Body of pancreas (tissue), 4 donors: ENCODE data around the gene HSD17B7. TPM values are rescaled to one million over a fixed set of nuclear protein-coding genes. Genes with fewer than 3 reads are reported as not detected.
A peak's percentile ranks its signal among the peaks of the same experiment; 100 is the strongest.
"Not testable (repeated sequence)": the region's sequence is repeated elsewhere in the genome, so short reads cannot be mapped to it uniquely, and the experiment has no call there.

Source experiments
- ATAC-seq: fragments of 150-250 bp; one replicate; pipeline ENCODE4 v1.9.1; 2016
- DNase-seq, 4 donors: peaks; one replicate each; pipeline ENCODE4 v3.0.0-alpha.2; 2019
- H3K27ac ChIP-seq, 4 donors: fragments of 200-600 bp; sonication (generic); 1 replicate in 3 of 4; 2 replicates in 1 of 4; pipeline versions ENCODE4 v1.5.1 to v1.6.1; 2016 to 2019; ENCODE audit warnings: mild to moderate bottlenecking in 1 of 4, mixed read lengths in 1 of 4, moderate library complexity in 1 of 4
- H3K27me3 ChIP-seq, 2 donors: fragments of 200-600 bp; sonication (generic); one replicate each; pipeline ENCODE4 v1.6.0; 2016; ENCODE audit warnings: mild to moderate bottlenecking in 1 of 2
- H3K36me3 ChIP-seq, 2 donors: fragments of 200-600 bp; sonication (generic); replicated peaks in 1 of 2; 2 replicates each; pipeline ENCODE4 v1.5.1; 2016; ENCODE audit warnings: low read depth in 2 of 2; ENCODE audit not compliant: insufficient read depth in 1 of 2
- H3K4me1 ChIP-seq: fragments of 200-600 bp; sonication (generic); one replicate; pipeline ENCODE4 v1.6.0; 2016
- H3K4me3 ChIP-seq, 2 donors: fragments of 200-600 bp; sonication (generic); 1 replicate in 1 of 2; 2 replicates in 1 of 2; pipeline ENCODE4 v1.5.1; 2016 to 2019
- H3K9me3 ChIP-seq, 3 donors: fragments of 200-600 bp; sonication (generic); 1 replicate in 2 of 3; 2 replicates in 1 of 3; pipeline ENCODE4 v1.5.1; 2016
- POLR2A ChIP-seq, 3 donors: fragments of 450-650 bp; IDR thresholded peaks; one replicate each; pipeline ENCODE4 v1.6.1; 2016; ENCODE audit warnings: antibody characterized with exemption in 3 of 3, mild to moderate bottlenecking in 2 of 3
- WGBS, 2 donors: methylation state at CpG; one replicate each; pipeline ENCODE4 v1.1.5; 2017; 5-methylcytosine and 5-hydroxymethylcytosine counted together
- intact Hi-C: fragments of 100-400 bp; cut with DNase I; formaldehyde crosslinking; loops from one replicate; pipeline ENCODE4 v1.15.1; 2023
- total RNA-seq, 2 donors: library from RNA; depleted of rRNA; stranded (reverse); fragments of >200 nt; gene quantifications; one replicate each; pipeline ENCODE4 v1.1.0, GENCODE V29; 2016
- TF ChIP-seq, protein P1 (sequence below), 7 experiments: fragments of 450-650 bp in 4 of 7; fragments of 200-600 bp in 3 of 7; sonication (generic) in 3 of 7; IDR thresholded peaks; one replicate each; pipeline ENCODE4 v1.5.1; 2016 to 2019; ENCODE audit warnings: antibody characterized with exemption in 7 of 7

The HSD17B7 gene
- total RNA-seq, 2 donors from 2014 or later: 9.9 to 17.5 TPM

DNA sequence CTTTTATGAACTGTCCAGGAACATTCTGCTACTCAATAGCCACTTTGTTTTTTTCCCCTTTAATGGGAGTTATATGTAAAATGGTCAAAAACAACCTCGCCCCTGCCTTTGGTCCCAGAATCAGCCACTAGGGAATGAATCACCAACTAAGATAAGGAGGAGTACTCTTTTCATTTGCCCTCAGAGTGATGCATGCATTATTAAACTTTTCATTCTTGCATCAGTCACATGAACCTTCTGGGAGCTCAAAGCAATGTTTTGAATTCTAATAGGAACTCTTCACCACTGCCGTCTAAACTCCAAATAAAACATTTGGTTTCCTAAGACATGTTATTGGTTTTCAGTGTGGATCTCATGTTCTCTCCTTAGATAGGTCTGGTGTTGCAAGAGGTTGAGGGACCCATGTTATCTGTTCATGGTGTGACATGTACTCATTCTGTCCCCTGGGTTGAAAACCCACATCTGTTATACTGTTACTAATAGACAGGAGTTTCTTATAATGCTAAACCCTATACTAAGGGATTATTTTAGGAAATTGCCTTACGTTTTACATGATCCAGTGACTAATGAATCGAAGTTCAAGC is 17.8 kb upstream of the HSD17B7 start:
- H3K36me3 ChIP-seq: no peaks in the 10 kb centered on the region
- no peak overlapping the region for H3K27ac ChIP-seq
- no peaks in the 10 kb centered on the region for H3K27me3 ChIP-seq
- H3K9me3 ChIP-seq: no peaks in the 10 kb centered on the region
- no peaks in the 10 kb centered on the region for H3K4me1 ChIP-seq
- DNase-seq (no peak), ATAC-seq (no peak)
- no peak overlapping the region for H3K4me3 ChIP-seq
- 80 to 90% methylated on average over 4 of the region's 4 CpGs for WGBS, 2 donors
- TF ChIP-seq POLR2A (IDR thresholded peaks at IDR 0.05): no peak
- TF ChIP-seq, protein P1, sequence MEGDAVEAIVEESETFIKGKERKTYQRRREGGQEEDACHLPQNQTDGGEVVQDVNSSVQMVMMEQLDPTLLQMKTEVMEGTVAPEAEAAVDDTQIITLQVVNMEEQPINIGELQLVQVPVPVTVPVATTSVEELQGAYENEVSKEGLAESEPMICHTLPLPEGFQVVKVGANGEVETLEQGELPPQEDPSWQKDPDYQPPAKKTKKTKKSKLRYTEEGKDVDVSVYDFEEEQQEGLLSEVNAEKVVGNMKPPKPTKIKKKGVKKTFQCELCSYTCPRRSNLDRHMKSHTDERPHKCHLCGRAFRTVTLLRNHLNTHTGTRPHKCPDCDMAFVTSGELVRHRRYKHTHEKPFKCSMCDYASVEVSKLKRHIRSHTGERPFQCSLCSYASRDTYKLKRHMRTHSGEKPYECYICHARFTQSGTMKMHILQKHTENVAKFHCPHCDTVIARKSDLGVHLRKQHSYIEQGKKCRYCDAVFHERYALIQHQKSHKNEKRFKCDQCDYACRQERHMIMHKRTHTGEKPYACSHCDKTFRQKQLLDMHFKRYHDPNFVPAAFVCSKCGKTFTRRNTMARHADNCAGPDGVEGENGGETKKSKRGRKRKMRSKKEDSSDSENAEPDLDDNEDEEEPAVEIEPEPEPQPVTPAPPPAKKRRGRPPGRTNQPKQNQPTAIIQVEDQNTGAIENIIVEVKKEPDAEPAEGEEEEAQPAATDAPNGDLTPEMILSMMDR (IDR thresholded peaks at IDR 0.05): no peak
- intact Hi-C loops: no loop called here

DNA sequence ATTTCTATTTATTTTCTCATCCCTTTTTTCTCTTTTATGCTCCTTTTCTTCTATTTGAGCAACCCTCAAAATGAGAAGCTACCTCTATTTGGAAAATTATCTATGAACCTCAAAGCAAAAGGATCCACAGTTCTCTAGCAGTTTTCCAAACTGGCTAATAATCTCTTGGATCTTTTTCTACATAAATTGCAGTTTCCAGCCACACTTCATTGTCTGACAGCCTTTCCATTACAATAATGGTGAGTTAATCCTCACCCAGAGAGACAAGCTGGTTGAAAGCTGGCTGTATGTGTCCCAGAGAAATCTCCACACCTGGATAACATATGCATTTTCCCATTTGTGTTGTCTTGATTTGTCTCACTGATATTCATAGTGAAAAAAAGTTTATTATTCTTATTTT is 16.5 kb upstream of the HSD17B7 start:
- ATAC-seq (no peak), DNase-seq (no peak)
- Histone ChIP-seq H3K27ac (no peak overlapping the region), H3K4me1 (no peaks in the 10 kb centered on the region), H3K4me3 (no peak overlapping the region), H3K27me3 (no peaks in the 10 kb centered on the region), H3K9me3 (no peaks in the 10 kb centered on the region), H3K36me3 (no peaks in the 10 kb centered on the region)
- intact Hi-C loops: no loop called here
- no peak for TF ChIP-seq POLR2A (IDR thresholded peaks at IDR 0.05)
- TF ChIP-seq, protein P1 (IDR thresholded peaks at IDR 0.05): no peak

DNA sequence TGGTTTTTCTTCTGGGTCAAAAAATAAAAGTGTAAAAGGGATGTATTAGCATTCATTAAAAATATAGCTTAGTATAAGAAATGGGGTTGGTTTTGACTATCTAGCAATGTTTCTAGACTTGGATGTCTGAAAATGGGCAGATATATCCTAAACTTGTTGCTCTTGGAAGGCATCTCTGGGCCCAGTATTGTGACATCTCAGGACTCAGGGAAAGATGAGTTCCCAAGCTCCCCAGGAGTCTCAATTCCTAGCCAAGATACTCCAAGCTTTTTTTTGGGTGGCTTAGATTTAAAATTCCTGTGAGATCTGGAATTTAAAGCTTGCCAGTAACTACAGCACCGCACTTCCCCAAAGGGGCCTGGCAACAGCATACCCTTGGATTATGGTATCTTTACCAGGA is 11.5 kb upstream of the HSD17B7 start:
- DNase-seq (no peak), ATAC-seq (no peak)
- Histone ChIP-seq H3K27ac (no peak overlapping the region), H3K27me3 (no peaks in the 10 kb centered on the region), H3K4me1 (no peaks in the 10 kb centered on the region), H3K36me3 (no peaks in the 10 kb centered on the region), H3K9me3 (no peaks in the 10 kb centered on the region), H3K4me3 (no peak overlapping the region)
- intact Hi-C loops: no loop called here
- 89 to 90% methylated on average over 1 of the region's 1 CpG for WGBS, 2 donors
- TF ChIP-seq, protein P1 (IDR thresholded peaks at IDR 0.05): no peak
- no peak for TF ChIP-seq POLR2A (IDR thresholded peaks at IDR 0.05)

DNA sequence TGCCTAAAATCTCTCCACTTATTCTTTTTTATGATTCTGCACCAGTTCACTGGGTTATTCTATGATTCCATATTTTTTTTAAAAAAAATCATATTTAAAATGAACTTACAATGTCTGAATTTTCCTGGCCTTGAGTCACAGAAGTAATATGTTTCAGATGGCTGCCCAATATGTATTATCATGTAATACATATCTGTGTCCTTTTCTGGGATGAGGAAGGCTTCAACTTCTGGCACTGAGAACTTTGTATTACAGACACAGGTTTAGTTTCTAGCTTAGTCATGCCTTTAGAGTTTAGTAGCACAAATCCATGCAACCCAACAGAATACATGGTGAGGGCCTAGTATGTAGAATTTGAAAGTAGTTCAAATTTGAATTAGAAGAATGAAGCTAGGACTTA is 7.8 kb upstream of the HSD17B7 start:
- no peak for ATAC-seq

DNA sequence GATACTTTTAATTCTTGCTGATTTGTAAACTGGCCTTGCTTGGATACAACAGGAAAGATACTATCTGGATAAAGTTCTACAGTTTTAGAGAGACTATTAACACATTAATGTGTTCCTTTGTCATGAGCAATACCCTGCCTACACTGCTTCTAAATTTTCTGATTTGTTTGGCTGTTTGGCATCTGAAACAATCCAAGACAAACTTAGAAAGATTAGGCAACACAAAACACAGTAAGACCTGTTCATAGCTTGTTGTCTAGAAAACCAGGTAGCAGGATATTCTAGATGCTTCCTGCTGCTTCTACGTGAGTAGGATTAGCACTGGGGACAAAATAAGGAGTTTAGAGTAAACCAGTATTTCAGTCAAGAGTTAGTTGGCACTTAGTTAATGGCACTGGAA is 5.6 kb upstream of the HSD17B7 start:
- intact Hi-C loops: not testable (repeated sequence)

More for the DNA sequence above, 7.8 kb upstream of the HSD17B7 start:
- no peak for TF ChIP-seq POLR2A (IDR thresholded peaks at IDR 0.05)
- TF ChIP-seq, protein P1 (IDR thresholded peaks at IDR 0.05): no peak
- H3K4me3 ChIP-seq: no peak overlapping the region
- H3K4me1 ChIP-seq: no peaks in the 10 kb centered on the region
- no peaks in the 10 kb centered on the region for H3K9me3 ChIP-seq
- H3K27ac ChIP-seq: no peak overlapping the region
- intact Hi-C loops: no loop called here
- H3K36me3 ChIP-seq: no peaks in the 10 kb centered on the region
- no peaks in the 10 kb centered on the region for H3K27me3 ChIP-seq
- DNase-seq: no peak

DNA sequence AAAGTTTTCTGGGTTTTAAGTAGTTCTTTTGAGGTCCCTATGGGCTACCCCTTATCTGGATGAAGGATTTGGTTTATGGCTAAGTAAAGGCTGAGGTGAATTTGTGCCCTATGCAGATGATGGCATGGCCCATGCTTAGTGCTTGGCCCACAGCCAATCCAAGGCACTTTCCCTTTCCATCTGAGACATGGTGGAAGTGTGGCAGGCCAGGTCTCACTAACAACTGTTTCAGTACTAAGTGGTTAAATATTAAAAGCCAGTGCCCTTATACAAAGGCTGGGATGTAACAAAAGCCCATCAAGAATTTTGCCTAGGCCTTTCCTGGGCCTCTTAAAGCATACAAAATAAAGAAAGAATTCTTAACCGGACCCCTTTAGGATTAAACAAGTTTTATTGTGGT is 1.7 kb upstream of the HSD17B7 start:
- H3K4me1 ChIP-seq, H3K36me3 ChIP-seq, H3K9me3 ChIP-seq, H3K4me3 ChIP-seq, ATAC-seq, intact Hi-C loops, H3K27ac ChIP-seq, H3K27me3 ChIP-seq: not testable (repeated sequence)
- WGBS, 2 donors: 90 to 95% methylated on average over 1 of the region's 1 CpG
- peak in 1 of 4 donors; percentile 16 for DNase-seq

More for the DNA sequence above, 5.6 kb upstream of the HSD17B7 start:
- H3K9me3 ChIP-seq, ATAC-seq, H3K4me3 ChIP-seq, DNase-seq, H3K4me1 ChIP-seq, H3K27ac ChIP-seq, H3K36me3 ChIP-seq, H3K27me3 ChIP-seq: not testable (repeated sequence)
- 75 to 100% methylated on average over 1 of the region's 1 CpG for WGBS, 2 donors

DNA sequence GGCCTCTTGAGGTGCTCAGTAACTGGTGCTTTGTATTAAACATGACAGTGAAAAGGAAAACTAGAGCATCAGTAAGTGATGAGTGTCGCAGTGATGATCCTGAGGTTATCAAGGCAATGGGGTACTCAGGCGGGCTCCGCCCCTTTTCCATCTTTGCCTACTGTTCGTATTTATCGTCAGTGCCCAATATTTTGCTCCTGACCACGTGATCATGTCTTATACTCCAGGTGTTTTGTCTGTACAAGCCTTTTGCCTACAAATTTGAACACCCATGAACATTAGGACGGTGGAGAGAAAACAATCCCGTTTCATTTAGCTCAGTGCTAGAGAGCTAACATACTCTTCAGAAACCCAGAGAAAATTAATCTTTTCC is 469 bp downstream of the HSD17B7 start:
- Histone ChIP-seq H3K27ac (peak overlapping the region in 3 of 4 donors; percentile 85 to 92 (median 86)), H3K4me3 (peak overlapping the region in 1 of 2 donors; percentile 25)
- peak in 2 of 4 donors; percentile 20 to 30 for DNase-seq
- intact Hi-C loops, H3K4me1 ChIP-seq, H3K9me3 ChIP-seq, H3K36me3 ChIP-seq, H3K27me3 ChIP-seq: not testable (repeated sequence)
- 0% methylated on average over 7 to 8 of the region's 8 CpGs for WGBS, 2 donors
- peak; percentile 15 for ATAC-seq

DNA sequence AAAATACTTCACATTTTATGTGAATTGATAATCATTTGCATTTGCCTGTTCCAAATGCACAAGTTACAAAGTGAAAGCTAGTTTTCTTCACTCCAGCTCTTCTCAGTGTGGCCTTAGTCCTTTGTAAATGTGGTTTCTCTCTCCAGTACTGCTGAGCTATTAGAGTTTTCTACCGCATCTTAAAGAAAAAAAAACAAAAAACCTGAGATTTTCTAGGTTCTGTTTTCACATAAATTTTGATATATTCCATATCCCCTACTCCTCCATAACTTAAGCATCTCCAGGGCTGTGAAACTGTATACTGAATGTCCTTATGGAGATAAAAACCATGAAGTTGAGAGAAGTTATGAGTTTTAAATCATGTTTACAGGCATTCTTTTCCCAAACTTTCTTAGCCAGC is 3.8 kb downstream of the HSD17B7 start:
- H3K4me3 ChIP-seq, H3K27me3 ChIP-seq, H3K9me3 ChIP-seq, ATAC-seq, DNase-seq, H3K4me1 ChIP-seq, intact Hi-C loops, H3K36me3 ChIP-seq, H3K27ac ChIP-seq: not testable (repeated sequence)
- WGBS, 2 donors: 93 to 100% methylated on average over 1 of the region's 1 CpG
